Ovary (tissue), 9 donors: ENCODE measurements around the gene IGSF21. TPM values are rescaled to one million over a fixed set of nuclear protein-coding genes. Genes with fewer than 3 reads are reported as not detected.

Experiments used
- DNase-seq, 5 donors: peaks; one replicate each; pipeline ENCODE4 v3.0.0-alpha.2; 2019 to 2020
- H3K27ac ChIP-seq, 2 donors: fragments of 200-600 bp; one replicate each; pipeline versions ENCODE4 v1.5.1 to v1.8.0; 2019 to 2022
- H3K27me3 ChIP-seq: fragments of 200-600 bp; one replicate; pipeline ENCODE4 v1.8.0; 2022
- H3K36me3 ChIP-seq: fragments of 200-600 bp; sonication (generic); one replicate; pipeline ENCODE4 v1.5.1; 2019
- H3K4me1 ChIP-seq: one replicate; pipeline ENCODE4 v1.8.1; 2013; ENCODE audit warnings: mild to moderate bottlenecking, moderate library complexity; ENCODE audit not compliant: insufficient read depth
- H3K4me3 ChIP-seq: fragments of 200-600 bp; sonication (generic); one replicate; pipeline ENCODE4 v1.5.1; 2017
- H3K9me3 ChIP-seq, 2 donors: fragments of 200-600 bp in 1 of 2; sonication (generic) in 1 of 2; one replicate each; pipeline versions ENCODE4 v1.5.1 to v1.8.1; 2013 to 2019; ENCODE audit warnings: mild to moderate bottlenecking in 1 of 2, moderate library complexity in 1 of 2
- CTCF ChIP-seq, 3 donors: fragments of 450-650 bp in 2 of 3; fragments of 200-600 bp in 1 of 3; IDR thresholded peaks; one replicate each; pipeline versions ENCODE4 v1.5.1 to v1.8.0; 2016 to 2022; ENCODE audit warnings: antibody characterized with exemption in 3 of 3, mild to moderate bottlenecking in 1 of 3
- EP300 ChIP-seq: sonication (generic); formaldehyde crosslinking; IDR thresholded peaks from one replicate; pipeline ENCODE4 v1.6.1; 2017; ENCODE audit warnings: antibody characterized with exemption
- POLR2A ChIP-seq: fragments of 450-650 bp; IDR thresholded peaks from one replicate; pipeline ENCODE4 v1.6.1; 2017; ENCODE audit warnings: antibody characterized with exemption, mild to moderate bottlenecking, moderate library complexity
- WGBS, 3 donors: extraction: QIAGEN DNeasy Blood & Tissue Kit in 1 of 3; methylation state at CpG; one replicate each; pipeline versions ENCODE4 v1.1.5 to v1.1.7; 2013 to 2017; 5-methylcytosine and 5-hydroxymethylcytosine counted together
- intact Hi-C, 4 donors: fragments of 100-400 bp; cut with DNase I; formaldehyde crosslinking; loops; one replicate each; pipeline versions ENCODE4 v1.11.0 to v1.15.1; 2022 to 2023
- polyA plus RNA-seq, 2 donors: library from polyadenylated mRNA; stranded (reverse); fragments of 200-250 nt in 1 of 2; fragments of 350-450 nt in 1 of 2; fragmentation: Illumina TruSeq in 1 of 2; extraction: RNeasy Lipid Tissue Mini Kit (QIAGEN cat#74804) in 1 of 2; gene quantifications; one replicate each; pipeline ENCODE4 v1.2.3, GENCODE V29; 2013 to 2014
- total RNA-seq, 7 donors: library from RNA; depleted of rRNA in 2 of 7; stranded (reverse); fragments of >200 nt in 2 of 7; fragmentation: NEBNext Ultra II Directional in 3 of 7; extraction: Animal tissue kit (Norgen Biotek cat#: 25700) in 3 of 7; gene quantifications; one replicate each; pipeline versions ENCODE4 v1.1.0 to v1.2.4, GENCODE V29; 2016 to 2023
- donor health status: DM: no; HTN: no; CAD: no; lungs with moderate emphysema.
- donor health status: DM: no; HTN: no; CAD: no.
- donor health status: Bipolar disorder and iron deficiency.
- donor health status: DM: yes; HTN: yes; CAD: no.
- donor health status: DM: no; HTN: no; CAD: no.
- donor health status: DM: yes; HTN: yes; CAD: no.

Gene IGSF21
- total and polyA plus RNA-seq, 9 donors: 0.24 to 4.5 (median 1.3) TPM

- Histone ChIP-seq H3K27me3 (no peaks in the 10 kb centered on the region), H3K36me3 (no peaks in the 10 kb centered on the region), H3K4me3 (no peak overlapping the region), H3K4me1 (no peaks in the 10 kb centered on the region), H3K27ac (no peak overlapping the region), H3K9me3 (no peaks in the 10 kb centered on the region)
- intact Hi-C loops: no loop called here
- 84 to 100% (median 85%) methylated on average over 1 of the region's 1 CpG for WGBS, 3 donors
- TF ChIP-seq CTCF (IDR thresholded peaks at IDR 0.05): no peak
- no peak for TF ChIP-seq POLR2A
- TF ChIP-seq EP300: no peak
- no peak for DNase-seq
Measured at GRCh38 chr1:18426580-18426979, 319.0 kb downstream of the IGSF21 start.
